SK-N-SH (cell line): ENCODE measurements around the gene DGKE.

ENCODE experiments used
- CTCF ChIP-seq: fragments of 200-600 bp; sonication (generic); IDR thresholded peaks from 2 replicates; pipeline ENCODE4 v1.6.1; 2017; ENCODE audit warnings: antibody characterized with exemption, mild to moderate bottlenecking, moderate library complexity
- EP300 ChIP-seq, 2 experiments: IDR thresholded peaks; 2 replicates each; pipeline versions ENCODE4 v1.4.0 to v1.6.1; 2012; ENCODE audit warnings: borderline replicate concordance in 1 of 2, low read depth in 1 of 2, low read length in 1 of 2
- GABPA ChIP-seq: IDR thresholded peaks from 2 replicates; pipeline ENCODE4 v1.4.0; 2012; ENCODE audit warnings: low read depth, mild to moderate bottlenecking
- GATA2 ChIP-seq: sonication (generic); formaldehyde crosslinking; IDR thresholded peaks from 2 replicates; pipeline ENCODE4 v1.5.0; 2020; ENCODE audit warnings: mild to moderate bottlenecking, missing genetic modification reagents
- MXI1 ChIP-seq: IDR thresholded peaks from 2 replicates; pipeline ENCODE4 v1.6.1; 2012; ENCODE audit warnings: mild to moderate bottlenecking, low read depth, low read length, improper control_type of control experiment
- POLR2AphosphoS5 ChIP-seq: IDR thresholded peaks from 2 replicates; pipeline ENCODE4 v1.6.1; 2012; ENCODE audit warnings: low read depth, low read length
- RAD21 ChIP-seq: IDR thresholded peaks from 2 replicates; pipeline ENCODE4 v1.6.1; 2012; ENCODE audit warnings: mild to moderate bottlenecking, low read length
- REST ChIP-seq: IDR thresholded peaks from 2 replicates; pipeline ENCODE4 v1.6.1; 2012; ENCODE audit warnings: mild to moderate bottlenecking, low read depth, low read length, moderate library complexity
- RFX5 ChIP-seq: IDR thresholded peaks from 2 replicates; pipeline ENCODE4 v1.6.1; 2012; ENCODE audit warnings: mild to moderate bottlenecking, improper control_type of control experiment, low read length
- SIN3A ChIP-seq: IDR thresholded peaks from 2 replicates; pipeline ENCODE4 v1.6.1; 2012; ENCODE audit warnings: low read depth, mild to moderate bottlenecking, low read length, moderate library complexity, borderline replicate concordance
- YY1 ChIP-seq: IDR thresholded peaks from 2 replicates; pipeline ENCODE4 v1.4.0; 2012; ENCODE audit warnings: low read depth, mild to moderate bottlenecking
- ZBTB33 ChIP-seq: IDR thresholded peaks from 2 replicates; pipeline ENCODE4 v1.4.0; 2012; ENCODE audit warnings: low read depth, borderline replicate concordance

- TF ChIP-seq CTCF = no peak
- TF ChIP-seq EP300 (IDR thresholded peaks at IDR 0.05; ENCODE audit: borderline replicate concordance in 1 of 2, low read depth in 1 of 2, low read length in 1 of 2) = no peak; a peak in 1 of 4 replicates
- TF ChIP-seq MXI1 = no peak
- no peak for TF ChIP-seq REST
- TF ChIP-seq POLR2AphosphoS5 = no peak
- no peak for TF ChIP-seq ZBTB33
- TF ChIP-seq YY1 = no peak
- no peak for TF ChIP-seq RFX5
- TF ChIP-seq GATA2 = no peak
- TF ChIP-seq SIN3A = no peak
- no peak for TF ChIP-seq GABPA
- TF ChIP-seq RAD21 = no peak
Observed at GRCh38 chr17:56902348-56902747, 68.4 kb downstream of the DGKE start.
